ENCODE results near the gene BCLAF1. TPM values are rescaled to one million over a fixed set of nuclear protein-coding genes. Genes with fewer than 3 reads are reported as not detected.

The BCLAF1 gene
- total and polyA plus RNA-seq, 8 donors = 112 to 254 (median 198) TPM

DNA sequence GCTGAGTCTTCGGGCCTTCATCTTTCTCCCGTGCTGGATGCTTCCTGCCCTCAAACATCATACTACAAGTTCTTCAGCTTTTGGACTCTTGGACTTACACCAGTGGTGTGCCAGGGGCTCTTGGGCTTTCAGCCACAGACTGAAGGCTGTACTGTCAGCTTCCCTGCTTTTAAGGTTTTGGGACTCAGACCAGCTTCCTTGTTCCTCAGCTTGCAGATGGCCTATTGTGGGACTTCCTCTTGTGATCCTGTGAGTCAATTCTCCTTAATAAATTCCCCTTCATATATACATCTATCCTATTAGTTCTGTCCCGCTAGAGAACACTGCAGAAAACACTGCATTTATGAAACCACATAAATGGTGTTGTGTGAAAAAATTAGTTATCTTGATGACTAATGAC, 13.9 kb upstream of the BCLAF1 start:
- Histone ChIP-seq H3K27me3 (no peaks in the 10 kb centered on the region), H3K27ac (no peak overlapping the region), H3K4me1 (no peaks in the 10 kb centered on the region), H3K4me3 (no peak overlapping the region), H3K9me3 (no peaks in the 10 kb centered on the region), H3K36me3 (no peaks in the 10 kb centered on the region)
- intact Hi-C loops (cut with DNase I) = no loop called here
- no peak for DNase-seq
- ATAC-seq = no peak
- TF ChIP-seq, protein P1, sequence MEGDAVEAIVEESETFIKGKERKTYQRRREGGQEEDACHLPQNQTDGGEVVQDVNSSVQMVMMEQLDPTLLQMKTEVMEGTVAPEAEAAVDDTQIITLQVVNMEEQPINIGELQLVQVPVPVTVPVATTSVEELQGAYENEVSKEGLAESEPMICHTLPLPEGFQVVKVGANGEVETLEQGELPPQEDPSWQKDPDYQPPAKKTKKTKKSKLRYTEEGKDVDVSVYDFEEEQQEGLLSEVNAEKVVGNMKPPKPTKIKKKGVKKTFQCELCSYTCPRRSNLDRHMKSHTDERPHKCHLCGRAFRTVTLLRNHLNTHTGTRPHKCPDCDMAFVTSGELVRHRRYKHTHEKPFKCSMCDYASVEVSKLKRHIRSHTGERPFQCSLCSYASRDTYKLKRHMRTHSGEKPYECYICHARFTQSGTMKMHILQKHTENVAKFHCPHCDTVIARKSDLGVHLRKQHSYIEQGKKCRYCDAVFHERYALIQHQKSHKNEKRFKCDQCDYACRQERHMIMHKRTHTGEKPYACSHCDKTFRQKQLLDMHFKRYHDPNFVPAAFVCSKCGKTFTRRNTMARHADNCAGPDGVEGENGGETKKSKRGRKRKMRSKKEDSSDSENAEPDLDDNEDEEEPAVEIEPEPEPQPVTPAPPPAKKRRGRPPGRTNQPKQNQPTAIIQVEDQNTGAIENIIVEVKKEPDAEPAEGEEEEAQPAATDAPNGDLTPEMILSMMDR (IDR thresholded peaks at IDR 0.05) = no peak

DNA sequence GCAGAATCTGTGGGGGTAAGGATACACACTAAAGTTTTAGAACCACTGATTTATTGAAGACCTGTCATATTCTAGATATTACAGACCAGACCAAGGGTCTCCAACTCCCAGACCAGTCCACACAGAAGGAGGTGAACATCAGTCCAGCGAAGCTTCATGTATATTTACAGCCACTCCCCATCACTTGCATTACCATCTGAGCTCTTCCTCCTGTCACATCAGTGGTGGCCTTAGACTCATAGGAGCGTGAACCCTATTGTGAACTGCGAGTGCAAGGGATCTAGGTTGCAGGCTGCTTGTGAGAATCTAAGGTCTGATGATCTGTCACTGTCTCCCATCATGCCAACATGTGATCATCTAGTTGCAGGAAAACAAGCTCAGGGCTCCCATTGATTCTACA, 5.0 kb upstream of the BCLAF1 start:
- ATAC-seq (no peak), DNase-seq (no peak)
- Histone ChIP-seq H3K36me3 (no peaks in the 10 kb centered on the region), H3K27me3 (no peaks in the 10 kb centered on the region), H3K4me3 (no peak overlapping the region), H3K27ac (no peak overlapping the region), H3K4me1 (peaks cover 7 to 8% of the 10 kb centered on the region in 2 donors), H3K9me3 (no peaks in the 10 kb centered on the region)
- intact Hi-C loops (cut with DNase I) = no loop called here
- TF ChIP-seq, protein P1 (IDR thresholded peaks at IDR 0.05) = no peak

DNA sequence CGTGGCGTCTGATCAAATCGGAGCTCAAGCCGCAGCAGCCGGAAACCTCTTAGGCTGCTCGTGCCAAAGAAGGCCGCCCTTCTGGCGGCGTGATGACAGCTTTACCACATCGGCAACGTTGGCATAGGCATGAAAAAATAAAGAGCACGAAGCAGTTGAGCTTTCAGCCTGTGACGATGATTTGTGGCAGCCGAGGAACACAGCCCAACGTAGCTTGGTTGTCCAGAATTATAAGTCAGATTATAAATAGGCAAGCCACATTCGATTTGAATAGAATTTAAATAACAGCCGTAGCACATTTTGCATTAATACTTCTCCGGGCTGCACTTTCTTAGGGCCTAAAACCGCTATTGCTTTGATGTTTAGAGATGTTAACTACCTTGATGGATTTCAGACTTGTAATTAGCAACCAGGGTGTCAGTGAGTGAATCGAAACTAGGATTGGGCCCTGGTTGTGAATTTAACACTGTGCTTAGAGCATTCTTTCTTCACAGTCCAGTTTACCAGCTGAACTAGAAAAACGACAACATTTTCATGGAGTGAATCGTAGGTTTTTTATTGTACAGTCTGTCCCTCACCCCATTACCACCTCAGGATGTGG, 864 bp upstream of the BCLAF1 start:
- Histone ChIP-seq H3K4me1 (peaks cover 26 to 38% of the 10 kb centered on the region in 2 donors), H3K36me3 (no peaks in the 10 kb centered on the region), H3K27me3 (no peaks in the 10 kb centered on the region), H3K9me3 (no peaks in the 10 kb centered on the region), H3K4me3 (peak overlapping the region; percentile 44 to 76), H3K27ac (peak overlapping the region; percentile 100)
- TF ChIP-seq, protein P1 (IDR thresholded peaks at IDR 0.05) = no peak
- intact Hi-C loops (cut with DNase I) = no loop called here
- ATAC-seq (peak; percentile 35), DNase-seq (peak; percentile 74 to 86 (median 84))

DNA sequence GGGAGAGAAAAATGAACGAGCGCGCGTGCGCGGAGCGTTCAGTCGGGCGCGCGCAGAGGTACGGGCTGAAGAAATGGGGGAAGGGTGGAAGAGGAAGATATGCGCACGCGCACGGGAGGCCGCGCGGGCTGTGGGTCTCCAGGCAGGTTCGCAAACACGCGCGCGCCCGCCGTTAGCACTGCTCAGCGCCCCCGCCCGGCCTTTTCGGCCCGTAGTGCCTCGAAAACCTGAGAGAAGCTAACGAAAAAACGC, 393 bp downstream of the BCLAF1 start:
- Histone ChIP-seq H3K9me3 (no peaks in the 10 kb centered on the region), H3K27me3 (no peaks in the 10 kb centered on the region), H3K27ac (peak overlapping the region; percentile 100), H3K4me1 (peaks cover 38 to 51% of the 10 kb centered on the region in 2 donors), H3K36me3 (no peaks in the 10 kb centered on the region), H3K4me3 (peak overlapping the region; percentile 76 to 96)
- TF ChIP-seq, protein P1 (IDR thresholded peaks at IDR 0.05) = no peak
- DNase-seq = peak; percentile 90 to 96 (median 94)
- intact Hi-C loops (cut with DNase I) = no loop called here
- ATAC-seq = peak; percentile 87

DNA sequence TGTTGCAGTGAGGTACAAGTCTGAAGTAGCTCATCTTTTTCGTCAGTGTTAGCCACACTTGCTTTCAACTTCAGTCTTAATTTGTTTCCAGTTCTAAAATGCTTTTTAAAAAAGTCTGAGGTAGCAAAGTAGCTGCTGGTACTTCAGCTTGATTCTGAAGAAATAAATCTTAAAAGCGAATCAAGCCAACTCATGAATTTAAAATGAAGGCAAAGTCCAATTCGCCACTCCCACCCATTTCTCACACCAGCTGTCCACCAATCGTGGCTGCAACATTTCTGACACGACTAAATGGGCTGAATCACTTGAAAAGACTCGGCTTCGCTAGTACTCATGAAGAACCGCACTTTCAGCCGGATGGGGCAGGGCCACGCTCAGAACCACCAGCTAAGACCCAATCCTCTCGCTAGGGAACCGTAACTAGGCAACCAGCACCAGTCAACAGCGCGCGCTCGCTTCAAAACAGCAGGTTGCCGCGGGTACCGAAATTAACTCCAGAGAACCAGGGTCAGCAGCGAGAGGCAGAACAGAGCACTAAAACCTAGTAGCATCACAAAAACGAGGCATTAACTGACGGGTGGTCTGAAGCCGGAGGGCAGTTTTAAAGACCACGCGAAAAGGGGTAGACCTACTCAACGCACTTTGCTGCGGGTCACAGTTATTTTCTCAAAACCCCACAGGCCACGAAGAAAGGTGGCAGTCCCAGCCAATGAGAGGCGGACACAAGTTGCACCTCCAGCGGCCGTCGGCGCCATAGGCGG, 900 bp downstream of the BCLAF1 start:
- Histone ChIP-seq H3K27ac (peak overlapping the region; percentile 100), H3K4me1 (peaks cover 39 to 54% of the 10 kb centered on the region in 2 donors), H3K36me3 (no peaks in the 10 kb centered on the region), H3K9me3 (no peaks in the 10 kb centered on the region), H3K4me3 (peak overlapping the region; percentile 76 to 96), H3K27me3 (no peaks in the 10 kb centered on the region)
- DNase-seq (peak; percentile 78 to 90 (median 87)), ATAC-seq (peak; percentile 61)
- intact Hi-C loops (cut with DNase I) = no loop called here
- TF ChIP-seq, protein P1 (IDR thresholded peaks at IDR 0.05) = peak; percentile 18 to 38
